HepG2 (cell line): ENCODE measurements around the gene ALDH3A2. TPM values are rescaled to one million over a fixed set of nuclear protein-coding genes. Genes with fewer than 3 reads are reported as not detected.

Experiments used
- FOXO1 ChIP-seq: sonication (generic); formaldehyde crosslinking; IDR thresholded peaks from 2 replicates; pipeline ENCODE4 v1.4.0; 2020; ENCODE audit warnings: missing genetic modification reagents
- FOXO4 ChIP-seq: sonication (generic); formaldehyde crosslinking; conservative IDR thresholded peaks from 2 replicates; pipeline ENCODE4 v1.8.1; 2023; ENCODE audit warnings: missing genetic modification reagents
- GFI1 ChIP-seq: sonication (generic); formaldehyde crosslinking; IDR thresholded peaks from 2 replicates; pipeline ENCODE4 v1.5.0; 2020; ENCODE audit warnings: missing genetic modification reagents, mild to moderate bottlenecking, borderline replicate concordance
- HOXD1 ChIP-seq: sonication (generic); formaldehyde crosslinking; IDR thresholded peaks from 2 replicates; pipeline ENCODE4 v1.5.0; 2020; ENCODE audit warnings: missing genetic modification reagents
- MIXL1 ChIP-seq: IDR thresholded peaks from 2 replicates; pipeline ENCODE4 v1.6.1; 2016
- MTA1 ChIP-seq: sonication (generic); formaldehyde crosslinking; IDR thresholded peaks from 2 replicates; pipeline ENCODE4 v1.4.0; 2020; ENCODE audit warnings: missing genetic modification reagents, mild to moderate bottlenecking, borderline replicate concordance
- NR2F6 ChIP-seq, 2 experiments: IDR thresholded peaks; 2 replicates each; pipeline ENCODE4 v1.6.1; 2016; ENCODE audit warnings: antibody characterized with exemption in 1 of 2, mild to moderate bottlenecking in 1 of 2
- PAX8 ChIP-seq: sonication (generic); formaldehyde crosslinking; IDR thresholded peaks from 2 replicates; pipeline ENCODE4 v1.8.0; 2022; ENCODE audit warnings: mild to moderate bottlenecking, missing genetic modification reagents, borderline replicate concordance
- RFX5 ChIP-seq: IDR thresholded peaks from 2 replicates; pipeline ENCODE4 v1.6.1; 2011; ENCODE audit warnings: low read depth, low read length, improper control_type of control experiment
- SAFB2 ChIP-seq: sonication (generic); formaldehyde crosslinking; IDR thresholded peaks from 2 replicates; pipeline ENCODE4 v1.5.1; 2020; ENCODE audit warnings: missing genetic modification reagents, low read depth, mild to moderate bottlenecking, borderline replicate concordance
- SOX5 ChIP-seq: IDR thresholded peaks from 2 replicates; pipeline ENCODE4 v1.6.1; 2016; ENCODE audit warnings: borderline replicate concordance
- SPEN ChIP-seq: sonication (generic); formaldehyde crosslinking; IDR thresholded peaks from 2 replicates; pipeline ENCODE4 v1.5.1; 2020; ENCODE audit warnings: low read depth, mild to moderate bottlenecking, missing genetic modification reagents
- ZBTB25 ChIP-seq: IDR thresholded peaks from 2 replicates; pipeline ENCODE4 v1.6.1; 2018; ENCODE audit warnings: missing genetic modification reagents
- ZBTB3 ChIP-seq: sonication (generic); formaldehyde crosslinking; IDR thresholded peaks from 2 replicates; pipeline ENCODE4 v1.4.0; 2020; ENCODE audit warnings: low read depth, mild to moderate bottlenecking, moderate library complexity, missing genetic modification reagents, borderline replicate concordance
- ZFP82 ChIP-seq: sonication (generic); formaldehyde crosslinking; IDR thresholded peaks from 2 replicates; pipeline ENCODE4 v1.5.1; 2020; ENCODE audit warnings: mild to moderate bottlenecking, missing genetic modification reagents, borderline replicate concordance
- ZIK1 ChIP-seq: sonication (generic); formaldehyde crosslinking; IDR thresholded peaks from 2 replicates; pipeline ENCODE4 v1.5.0; 2020; ENCODE audit warnings: mild to moderate bottlenecking, low read depth, missing genetic modification reagents, borderline replicate concordance
- ZNF235 ChIP-seq: sonication (generic); formaldehyde crosslinking; IDR thresholded peaks from 2 replicates; pipeline ENCODE4 v1.8.1; 2023; ENCODE audit warnings: mild to moderate bottlenecking, missing genetic modification reagents, borderline replicate concordance
- ZNF441 ChIP-seq: sonication (generic); formaldehyde crosslinking; IDR thresholded peaks from 2 replicates; pipeline ENCODE4 v1.7.0; 2021; ENCODE audit warnings: missing genetic modification reagents, borderline replicate concordance
- ZNF484 ChIP-seq: sonication (generic); formaldehyde crosslinking; IDR thresholded peaks from 2 replicates; pipeline ENCODE4 v1.5.1; 2020; ENCODE audit warnings: mild to moderate bottlenecking, low read depth, missing genetic modification reagents, borderline replicate concordance
- ZNF687 ChIP-seq: sonication (generic); formaldehyde crosslinking; IDR thresholded peaks from 2 replicates; pipeline ENCODE4 v1.5.1; 2020; ENCODE audit warnings: mild to moderate bottlenecking, missing genetic modification reagents, moderate library complexity
- ZNF746 ChIP-seq: sonication (generic); formaldehyde crosslinking; IDR thresholded peaks from 2 replicates; pipeline ENCODE4 v1.8.0; 2022; ENCODE audit warnings: mild to moderate bottlenecking, missing genetic modification reagents
- polyA plus RNA-seq, 8 experiments: library from polyadenylated mRNA; depleted of rRNA in 3 of 8; stranded (reverse) in 7 of 8; unstranded in 1 of 8; fragments of >200 nt; fragmentation: Illumina TruSeq in 4 of 8; extraction: Trizol in 4 of 8; gene quantifications; 2 replicates each; pipeline versions ENCODE4 v1.2.1 to v1.2.3, GENCODE V29; 2011 to 2016; ENCODE audit warnings: low read depth in 4 of 8, missing spikeins in 1 of 8, mixed read lengths in 1 of 8; ENCODE audit not compliant: insufficient read depth in 1 of 8
- total RNA-seq, 5 experiments: library from RNA; depleted of rRNA; stranded (reverse); fragments of >200 nt; fragmentation: Illumina TruSeq; extraction: Trizol; gene quantifications; 2 replicates each; pipeline ENCODE4 v1.2.3, GENCODE V29; 2016; ENCODE audit warnings: low read depth in 1 of 5

The ALDH3A2 gene
- total and polyA plus RNA-seq, 2 of the 13 experiments (the other 11 are each of a cell fraction or from before 2014, with no cell fraction given): 80.8 to 180 TPM

- TF ChIP-seq ZBTB3 (CRISPR knock-in tag): no peak
- TF ChIP-seq HOXD1: no peak
- no peak for TF ChIP-seq FOXO4 (CRISPR knock-in tag)
- TF ChIP-seq RFX5: no peak
- no peak; the same call in 1 of the 2 replicates for TF ChIP-seq ZBTB25 (CRISPR knock-in tag)
- 0 out of 2 replicates have a peak, but pooled peaks have one; percentile 25 for TF ChIP-seq ZFP82
- peak; percentile 76; the same call in 1 of the 2 replicates for TF ChIP-seq FOXO1 (CRISPR knock-in tag)
- no peak for TF ChIP-seq ZNF484
- 0 out of 2 replicates have a peak, but pooled peaks have one; percentile 36 for TF ChIP-seq MIXL1
- no peak for TF ChIP-seq SPEN
- peak; percentile 76 for TF ChIP-seq GFI1 (CRISPR knock-in tag)
- no peak for TF ChIP-seq SAFB2 (CRISPR knock-in tag)
- TF ChIP-seq MTA1 (CRISPR knock-in tag): no peak
- no peak for TF ChIP-seq ZNF441 (CRISPR knock-in tag)
- TF ChIP-seq PAX8 (CRISPR knock-in tag): no peak
- TF ChIP-seq SOX5 (CRISPR knock-in tag): peak; percentile 53; the same call in 1 of the 2 replicates
- no peak for TF ChIP-seq ZNF746 (CRISPR knock-in tag)
- no peak for TF ChIP-seq ZNF235 (CRISPR knock-in tag)
- peak; percentile 95 for TF ChIP-seq NR2F6 (IDR thresholded peaks at IDR 0.05)
- TF ChIP-seq NR2F6 (CRISPR knock-in tag; IDR thresholded peaks at IDR 0.05): peak; percentile 97
- TF ChIP-seq ZNF687 (CRISPR knock-in tag): no peak
- TF ChIP-seq ZIK1: no peak
Observed at GRCh38 chr17:19646788-19647696, 1.5 kb upstream of the ALDH3A2 start (continued).
